Tibial nerve (tissue), 3 donors: ENCODE measurements around the gene CLASP1.

Experiments
- CTCF ChIP-seq, 5 experiments: fragments of 200-600 bp in 3 of 5; fragments of 450-650 bp in 2 of 5; sonication (generic) in 3 of 5; IDR thresholded peaks; one replicate each; pipeline ENCODE4 v1.5.1; 2016 to 2019; ENCODE audit warnings: antibody characterized with exemption in 5 of 5, mild to moderate bottlenecking in 3 of 5, moderate library complexity in 2 of 5
- POLR2A ChIP-seq, 2 donors: fragments of 450-650 bp; IDR thresholded peaks; one replicate each; pipeline ENCODE4 v1.6.1; 2017; ENCODE audit warnings: antibody characterized with exemption in 2 of 2, mild to moderate bottlenecking in 2 of 2, moderate library complexity in 2 of 2

- TF ChIP-seq CTCF (IDR thresholded peaks at IDR 0.05): no peak
- no peak for TF ChIP-seq POLR2A (IDR thresholded peaks at IDR 0.05)
These were observed 32.1 kb downstream of the CLASP1 start for GRCh38 chr2:121617042-121617599.
